Vagina (tissue), 2 donors: ENCODE results near the gene ENTPD8. TPM values are rescaled to one million over a fixed set of nuclear protein-coding genes. Genes with fewer than 3 reads are reported as not detected.

Source experiments
- DNase-seq, 2 donors: peaks; one replicate each; pipeline ENCODE4 v3.0.0-alpha.2; 2017; ENCODE audit errors: extremely low spot score in 2 of 2
- H3K27ac ChIP-seq: fragments of 200-600 bp; sonication (generic); one replicate; pipeline ENCODE4 v1.5.1; 2019
- H3K27me3 ChIP-seq: fragments of 200-600 bp; sonication (generic); one replicate; pipeline ENCODE4 v1.5.1; 2019
- H3K36me3 ChIP-seq, 2 donors: fragments of 200-600 bp; sonication (generic); one replicate each; pipeline ENCODE4 v1.5.1; 2017 to 2019
- H3K4me1 ChIP-seq: fragments of 200-600 bp; sonication (generic); one replicate; pipeline ENCODE4 v1.5.1; 2019
- H3K4me3 ChIP-seq, 2 donors: fragments of 200-600 bp; sonication (generic); 1 replicate in 1 of 2; 2 replicates in 1 of 2; pipeline ENCODE4 v1.5.1; 2016 to 2019
- H3K9me3 ChIP-seq: fragments of 200-600 bp; sonication (generic); one replicate; pipeline ENCODE4 v1.5.1; 2019
- POLR2A ChIP-seq, 2 donors: fragments of 450-650 bp; IDR thresholded peaks; one replicate each; pipeline ENCODE4 v1.6.1; 2017; ENCODE audit warnings: antibody characterized with exemption in 2 of 2, mild to moderate bottlenecking in 2 of 2, moderate library complexity in 2 of 2
- POLR2AphosphoS5 ChIP-seq, 2 donors: sonication (generic); formaldehyde crosslinking; IDR thresholded peaks; one replicate each; pipeline ENCODE4 v1.9.0; 2017; ENCODE audit warnings: antibody characterized with exemption in 2 of 2, mild to moderate bottlenecking in 2 of 2, low read depth in 1 of 2; ENCODE audit not compliant: insufficient read depth in 1 of 2
- intact Hi-C: fragments of 100-400 bp; cut with DNase I; formaldehyde crosslinking; loops from one replicate; pipeline ENCODE4 v1.15.1; 2023
- total RNA-seq: library from RNA; depleted of rRNA; stranded (reverse); fragments of >200 nt; gene quantifications from one replicate; pipeline ENCODE4 v1.2.3, GENCODE V29; 2016
- TF ChIP-seq, protein P1 (sequence below), 3 experiments: fragments of 450-650 bp in 2 of 3; fragments of 200-600 bp in 1 of 3; sonication (generic) in 1 of 3; IDR thresholded peaks; one replicate each; pipeline ENCODE4 v1.5.1; 2017 to 2019; ENCODE audit warnings: antibody characterized with exemption in 3 of 3, mild to moderate bottlenecking in 2 of 3, moderate library complexity in 2 of 3

ENTPD8 gene
- total RNA-seq, 1 donor from 2014 or later, result not detected

DNA sequence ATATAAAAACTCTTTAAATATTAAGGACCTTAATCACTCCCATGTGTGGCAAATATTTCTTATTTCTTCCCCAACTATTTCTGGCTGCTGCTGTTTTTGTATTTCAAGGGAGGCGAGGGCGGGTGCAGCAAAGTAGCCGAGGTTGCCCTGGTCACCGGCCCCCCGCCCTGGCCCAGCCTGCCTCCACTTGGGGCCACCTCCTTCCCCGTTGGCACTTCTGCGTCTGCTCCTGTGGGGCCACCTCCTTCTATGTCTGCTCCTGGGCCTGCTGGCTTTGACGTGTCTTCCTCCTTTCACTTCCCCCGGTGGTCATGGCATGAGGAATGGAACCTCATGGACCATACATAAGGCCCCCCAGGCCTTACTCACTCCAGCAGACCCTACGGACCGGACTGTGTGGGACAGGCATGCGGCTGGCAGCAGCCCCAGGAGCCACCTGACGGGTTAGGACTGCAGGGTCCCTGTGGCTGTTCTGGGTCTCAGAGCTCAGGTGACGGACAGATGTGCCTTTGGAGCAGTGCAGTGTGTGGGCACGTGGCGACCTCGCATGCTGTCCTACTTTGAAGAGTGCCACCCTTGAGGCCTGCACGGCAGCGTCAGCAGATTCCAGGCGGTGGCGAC is 5.8 kb upstream of the ENTPD8 start:
- H3K27me3 ChIP-seq, result no peaks in the 10 kb centered on the region
- H3K4me3 ChIP-seq, result no peak overlapping the region
- peaks cover 0 to 9% of the 10 kb centered on the region in 2 donors for H3K36me3 ChIP-seq
- no peak for TF ChIP-seq POLR2AphosphoS5 (IDR thresholded peaks at IDR 0.05; ENCODE audit: insufficient read depth in 1 of 2, low read depth in 1 of 2)
- no peaks in the 10 kb centered on the region for H3K9me3 ChIP-seq
- no peak overlapping the region for H3K27ac ChIP-seq
- H3K4me1 ChIP-seq, result peaks cover 12% of the 10 kb centered on the region
- intact Hi-C loops, result loop anchor here (1.0 kb wide), 1 partner anchor 18 kb away; no protein-coding TSS in a partner anchor
- DNase-seq, result no peak

DNA sequence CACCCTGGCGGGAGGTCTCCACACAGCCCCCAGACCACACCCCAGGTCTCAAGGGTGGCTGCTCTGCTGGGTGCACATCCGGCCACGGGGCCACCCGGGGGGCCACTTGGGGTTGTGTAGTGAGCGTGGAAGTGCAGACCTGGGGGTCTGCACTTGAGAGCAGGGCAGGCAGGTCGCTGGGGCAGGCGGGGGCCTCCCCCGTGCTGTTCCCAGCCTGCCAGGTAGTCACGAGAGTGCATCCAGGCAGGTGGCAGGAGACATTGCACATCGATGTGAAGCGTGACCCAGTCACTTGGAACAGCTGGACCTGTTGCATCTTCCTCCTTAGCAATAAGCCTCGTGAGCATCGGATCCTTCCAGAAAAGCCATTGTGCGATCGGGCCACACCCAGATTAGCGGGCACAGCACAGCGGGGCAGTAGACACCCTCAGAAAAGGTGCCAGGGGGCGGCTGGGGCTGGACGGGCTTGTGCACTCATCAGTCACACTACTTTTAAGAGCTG is 4.8 kb upstream of the ENTPD8 start:
- no peak overlapping the region for H3K27ac ChIP-seq

DNA sequence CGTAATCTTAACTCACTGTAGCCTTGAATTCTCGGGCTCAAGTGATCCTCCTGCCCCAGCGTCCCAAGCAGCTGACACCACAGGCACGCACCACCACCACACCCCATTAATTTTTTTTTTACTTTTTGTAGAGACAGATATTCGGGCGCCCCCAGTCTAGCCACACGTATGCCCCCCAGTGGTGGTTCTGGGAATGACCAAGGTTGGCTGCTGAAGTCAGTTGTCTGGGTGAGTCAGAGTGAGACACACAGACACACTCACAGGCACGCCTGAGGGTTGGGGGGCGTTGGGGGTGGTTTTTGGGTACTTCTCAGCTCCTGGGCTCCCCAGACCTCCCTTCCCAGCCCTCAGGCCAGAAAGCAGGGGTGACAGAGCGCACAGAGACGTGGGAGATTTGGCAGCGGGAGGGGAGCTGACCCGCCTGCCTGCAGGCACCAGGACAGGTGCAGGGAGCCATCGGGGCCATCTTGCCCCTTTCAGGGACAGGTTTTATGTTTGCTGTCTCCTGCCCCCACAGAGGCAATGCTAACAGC is 4.2 kb upstream of the ENTPD8 start:
- intact Hi-C loops, result no loop called here
- Histone ChIP-seq H3K4me3 (no peak overlapping the region), H3K27ac (no peak overlapping the region), H3K9me3 (no peaks in the 10 kb centered on the region), H3K36me3 (peaks cover 0 to 9% of the 10 kb centered on the region in 2 donors), H3K27me3 (no peaks in the 10 kb centered on the region), H3K4me1 (peaks cover 22% of the 10 kb centered on the region)
- TF ChIP-seq POLR2A (IDR thresholded peaks at IDR 0.05), result no peak
- TF ChIP-seq, protein P1, sequence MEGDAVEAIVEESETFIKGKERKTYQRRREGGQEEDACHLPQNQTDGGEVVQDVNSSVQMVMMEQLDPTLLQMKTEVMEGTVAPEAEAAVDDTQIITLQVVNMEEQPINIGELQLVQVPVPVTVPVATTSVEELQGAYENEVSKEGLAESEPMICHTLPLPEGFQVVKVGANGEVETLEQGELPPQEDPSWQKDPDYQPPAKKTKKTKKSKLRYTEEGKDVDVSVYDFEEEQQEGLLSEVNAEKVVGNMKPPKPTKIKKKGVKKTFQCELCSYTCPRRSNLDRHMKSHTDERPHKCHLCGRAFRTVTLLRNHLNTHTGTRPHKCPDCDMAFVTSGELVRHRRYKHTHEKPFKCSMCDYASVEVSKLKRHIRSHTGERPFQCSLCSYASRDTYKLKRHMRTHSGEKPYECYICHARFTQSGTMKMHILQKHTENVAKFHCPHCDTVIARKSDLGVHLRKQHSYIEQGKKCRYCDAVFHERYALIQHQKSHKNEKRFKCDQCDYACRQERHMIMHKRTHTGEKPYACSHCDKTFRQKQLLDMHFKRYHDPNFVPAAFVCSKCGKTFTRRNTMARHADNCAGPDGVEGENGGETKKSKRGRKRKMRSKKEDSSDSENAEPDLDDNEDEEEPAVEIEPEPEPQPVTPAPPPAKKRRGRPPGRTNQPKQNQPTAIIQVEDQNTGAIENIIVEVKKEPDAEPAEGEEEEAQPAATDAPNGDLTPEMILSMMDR (IDR thresholded peaks at IDR 0.05), result peak; percentile 68 to 80 (median 73)
- peak in 1 of 2 donors; percentile 35 for TF ChIP-seq POLR2AphosphoS5 (IDR thresholded peaks at IDR 0.05; ENCODE audit: insufficient read depth in 1 of 2, low read depth in 1 of 2)
- no peak for DNase-seq

More for the DNA sequence above, 4.8 kb upstream of the ENTPD8 start:
- intact Hi-C loops, result no loop called here
- no peak for DNase-seq
- TF ChIP-seq POLR2A (IDR thresholded peaks at IDR 0.05), result no peak
- H3K36me3 ChIP-seq, result peaks cover 0 to 9% of the 10 kb centered on the region in 2 donors
- peaks cover 22% of the 10 kb centered on the region for H3K4me1 ChIP-seq
- no peak overlapping the region for H3K4me3 ChIP-seq
- H3K9me3 ChIP-seq, result no peaks in the 10 kb centered on the region
- no peaks in the 10 kb centered on the region for H3K27me3 ChIP-seq

DNA sequence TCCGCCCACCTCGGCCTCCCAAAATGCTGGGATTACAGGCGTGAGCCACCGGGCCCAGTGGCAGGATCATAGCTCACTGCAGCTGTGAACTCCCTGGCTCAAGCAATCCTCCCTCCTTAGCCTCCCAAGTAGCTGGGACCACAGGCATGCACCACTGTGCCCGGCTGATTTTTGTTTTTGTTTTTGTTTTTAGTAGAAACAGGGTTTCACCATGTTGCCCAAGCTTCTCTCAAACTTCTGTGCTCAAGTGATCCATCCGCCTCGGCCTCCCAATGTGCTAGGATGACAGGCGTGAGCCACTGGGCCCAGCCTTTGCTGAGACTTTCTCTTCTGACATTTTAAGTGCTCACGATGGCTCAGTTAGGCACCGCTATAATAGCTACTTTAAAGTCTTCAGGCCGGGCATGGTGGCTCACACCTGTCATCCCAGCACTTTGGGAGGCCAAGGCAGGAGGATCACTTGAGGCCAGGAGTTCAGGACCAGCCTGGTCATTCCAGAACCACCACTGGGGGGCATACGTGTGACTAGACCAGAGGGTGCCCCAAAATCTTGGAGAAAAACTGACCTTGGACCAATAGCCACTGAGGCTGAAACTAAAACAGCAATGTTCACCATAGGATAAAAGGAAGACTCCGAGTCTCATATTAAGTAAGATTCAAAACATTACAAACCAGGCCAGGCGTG is 3.1 kb upstream of the ENTPD8 start:
- intact Hi-C loops, result no loop called here

DNA sequence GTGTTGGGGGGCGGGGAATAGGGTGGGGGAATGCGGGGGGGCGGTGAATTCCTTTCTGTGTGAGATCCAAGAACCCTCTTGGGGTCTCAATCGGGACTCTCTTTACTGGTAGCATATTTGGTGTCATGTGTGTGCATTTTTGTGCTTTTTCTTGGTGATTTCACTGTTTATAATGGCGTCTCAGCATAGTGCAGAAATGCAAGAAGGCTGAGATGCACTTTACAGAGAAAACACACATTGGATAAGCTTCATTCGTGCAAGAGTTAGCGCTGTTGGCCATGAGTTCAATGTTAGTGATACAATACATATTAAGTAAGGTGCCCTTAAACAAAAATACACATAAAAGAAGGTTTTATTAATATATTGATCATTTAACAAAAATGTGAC is 771 bp upstream of the ENTPD8 start:
- no peaks in the 10 kb centered on the region for H3K27me3 ChIP-seq
- intact Hi-C loops, result no loop called here
- peak overlapping the region; percentile 29 to 45 for H3K4me3 ChIP-seq
- no peaks in the 10 kb centered on the region for H3K9me3 ChIP-seq
- TF ChIP-seq, protein P1 (IDR thresholded peaks at IDR 0.05), result no peak
- TF ChIP-seq POLR2A (IDR thresholded peaks at IDR 0.05) (no peak), POLR2AphosphoS5 (IDR thresholded peaks at IDR 0.05; ENCODE audit: insufficient read depth in 1 of 2, low read depth in 1 of 2) (no peak)
- H3K4me1 ChIP-seq, result peaks cover 22% of the 10 kb centered on the region
- no peak overlapping the region for H3K27ac ChIP-seq
- H3K36me3 ChIP-seq, result no peaks in the 10 kb centered on the region
- no peak for DNase-seq

More for the DNA sequence above, 3.1 kb upstream of the ENTPD8 start:
- no peak overlapping the region for H3K4me3 ChIP-seq
- H3K36me3 ChIP-seq, result peaks cover 0 to 1% of the 10 kb centered on the region in 2 donors
- no peak for TF ChIP-seq POLR2A (IDR thresholded peaks at IDR 0.05)
- TF ChIP-seq, protein P1 (IDR thresholded peaks at IDR 0.05), result no peak
- TF ChIP-seq POLR2AphosphoS5 (IDR thresholded peaks at IDR 0.05; ENCODE audit: insufficient read depth in 1 of 2, low read depth in 1 of 2), result no peak
- no peaks in the 10 kb centered on the region for H3K9me3 ChIP-seq
- H3K27me3 ChIP-seq, result no peaks in the 10 kb centered on the region
- peaks cover 22% of the 10 kb centered on the region for H3K4me1 ChIP-seq
- no peak for DNase-seq
- no peak overlapping the region for H3K27ac ChIP-seq
